HEK293 (cell line): ENCODE data around the gene EXD3.

Experiments used
- CTCF ChIA-PET: fragments of 350-600 bp; formaldehyde crosslinking; extraction: SDS; loops from one replicate; lab custom pipeline; 2021; ENCODE audit warnings: antibody characterized with exemption; lab: Yijun Ruan, JAX
- POLR2A ChIA-PET: fragments of 300-600 bp; formaldehyde crosslinking; extraction: SDS; loops from one replicate; lab custom pipeline; 2020; ENCODE audit warnings: antibody characterized with exemption, inconsistent platforms; lab: Yijun Ruan, JAX
- H3K27ac ChIP-seq: fragments of 200-500 bp; sonication (Bioruptor generic); 2 replicates; pipeline ENCODE4 v1.5.1; 2014; ENCODE audit warnings: low read depth, low read length, control low read depth, inconsistent platforms; ENCODE audit errors: extremely low read depth
- H3K36me3 ChIP-seq, 2 experiments: fragments of 200-500 bp in 1 of 2; sonication (Bioruptor generic) in 1 of 2; 1 replicate in 1 of 2; 2 replicates in 1 of 2; pipeline ENCODE4 v1.5.1; 2014 to 2017; ENCODE audit warnings: inconsistent platforms in 2 of 2, low read length in 2 of 2; ENCODE audit not compliant: control insufficient read depth in 2 of 2, insufficient read depth in 1 of 2
- H3K4me1 ChIP-seq: fragments of 200-500 bp; sonication (Bioruptor generic); 2 replicates; pipeline ENCODE4 v1.5.1; 2014; ENCODE audit warnings: mild to moderate bottlenecking, low read length, inconsistent platforms; ENCODE audit not compliant: control insufficient read depth, insufficient read depth
- H3K4me3 ChIP-seq: 2 replicates; pipeline ENCODE4 v1.5.1; 2011; ENCODE audit warnings: low read depth, mild to moderate bottlenecking, control low read depth, low read length, moderate library complexity
- H3K9me3 ChIP-seq: fragments of 200-500 bp; sonication (Bioruptor generic); 2 replicates; pipeline ENCODE4 v1.5.1; 2014; ENCODE audit warnings: low read depth, low read length, inconsistent platforms; ENCODE audit not compliant: control insufficient read depth, insufficient read depth
- AEBP2 ChIP-seq: fragments of 450-650 bp; formaldehyde crosslinking; IDR thresholded peaks from 2 replicates; pipeline ENCODE4 v1.5.1; 2016; ENCODE audit warnings: missing biosample characterization, missing genetic modification characterization, borderline replicate concordance
- BCL6B ChIP-seq: fragments of 450-650 bp; formaldehyde crosslinking; IDR thresholded peaks from 2 replicates; pipeline ENCODE4 v1.5.1; 2017; ENCODE audit warnings: missing biosample characterization, missing genetic modification characterization
- GFI1B ChIP-seq: fragments of 450-650 bp; formaldehyde crosslinking; IDR thresholded peaks from 2 replicates; pipeline ENCODE4 v1.5.1; 2016; ENCODE audit warnings: missing biosample characterization, missing genetic modification characterization
- GLI4 ChIP-seq: fragments of 450-650 bp; formaldehyde crosslinking; IDR thresholded peaks from 2 replicates; pipeline ENCODE4 v1.5.1; 2016; ENCODE audit warnings: missing biosample characterization, missing genetic modification characterization
- HOXA7 ChIP-seq: sonication (generic); formaldehyde crosslinking; IDR thresholded peaks from 2 replicates; pipeline ENCODE4 v1.8.1; 2022; ENCODE audit warnings: missing genetic modification reagents, borderline replicate concordance
- HOXC10 ChIP-seq: sonication (generic); formaldehyde crosslinking; IDR thresholded peaks from 2 replicates; pipeline ENCODE4 v1.8.1; 2023; ENCODE audit warnings: mild to moderate bottlenecking, missing genetic modification reagents
- KLF1 ChIP-seq: fragments of 450-650 bp; formaldehyde crosslinking; IDR thresholded peaks from 2 replicates; pipeline ENCODE4 v1.5.1; 2016; ENCODE audit warnings: missing biosample characterization, missing genetic modification characterization
- MEIS1 ChIP-seq: sonication (generic); formaldehyde crosslinking; IDR thresholded peaks from 2 replicates; pipeline ENCODE4 v1.8.1; 2022; ENCODE audit warnings: missing genetic modification reagents, mild to moderate bottlenecking, borderline replicate concordance
- SCRT1 ChIP-seq: fragments of 450-650 bp; formaldehyde crosslinking; IDR thresholded peaks from 2 replicates; pipeline ENCODE4 v1.5.1; 2016; ENCODE audit warnings: missing biosample characterization, missing genetic modification characterization, borderline replicate concordance
- SCRT2 ChIP-seq: fragments of 450-650 bp; formaldehyde crosslinking; IDR thresholded peaks from 2 replicates; pipeline ENCODE4 v1.5.1; 2016; ENCODE audit warnings: missing biosample characterization, missing genetic modification characterization
- TRIM28 ChIP-seq: IDR thresholded peaks from 2 replicates; pipeline ENCODE4 v1.6.1; 2011; ENCODE audit warnings: low read length, control low read depth, borderline replicate concordance
- ZBTB11 ChIP-seq: fragments of 450-650 bp; formaldehyde crosslinking; conservative IDR thresholded peaks from 2 replicates; pipeline ENCODE4 v1.5.1; 2016; ENCODE audit warnings: low read depth, missing biosample characterization, missing genetic modification characterization
- ZBTB44 ChIP-seq: fragments of 450-650 bp; IDR thresholded peaks from 2 replicates; pipeline ENCODE4 v1.5.1; 2018; ENCODE audit warnings: missing biosample characterization, mild to moderate bottlenecking, missing genetic modification characterization
- ZFP3 ChIP-seq: fragments of 450-650 bp; formaldehyde crosslinking; IDR thresholded peaks from 2 replicates; pipeline ENCODE4 v1.5.1; 2016; ENCODE audit warnings: low read depth, missing biosample characterization, missing genetic modification characterization
- ZNF19 ChIP-seq: fragments of 450-650 bp; formaldehyde crosslinking; IDR thresholded peaks from 2 replicates; pipeline ENCODE4; 2016; ENCODE audit warnings: missing biosample characterization, missing genetic modification characterization, low read depth
- ZNF214 ChIP-seq: fragments of 450-650 bp; formaldehyde crosslinking; IDR thresholded peaks from 2 replicates; pipeline ENCODE4 v1.5.1; 2017; ENCODE audit warnings: missing biosample characterization, mild to moderate bottlenecking, missing genetic modification characterization, borderline replicate concordance
- ZNF24 ChIP-seq: fragments of 450-650 bp; formaldehyde crosslinking; IDR thresholded peaks from 2 replicates; pipeline ENCODE4 v1.5.1; 2016; ENCODE audit warnings: missing biosample characterization, missing genetic modification characterization
- ZNF274 ChIP-seq, 2 experiments: fragments of 200-500 bp in 1 of 2; fragments of 450-650 bp in 1 of 2; sonication (Bioruptor generic) in 1 of 2; formaldehyde crosslinking in 1 of 2; IDR thresholded peaks; 2 replicates each; pipeline versions ENCODE4 v1.5.1 to v1.6.1; 2014 to 2016; ENCODE audit warnings: borderline replicate concordance in 1 of 2, inconsistent platforms in 1 of 2, low read length in 1 of 2, missing biosample characterization in 1 of 2, missing genetic modification characterization in 1 of 2
- ZNF341 ChIP-seq: fragments of 450-650 bp; formaldehyde crosslinking; IDR thresholded peaks from 2 replicates; pipeline ENCODE4; 2016; ENCODE audit warnings: low read depth, missing biosample characterization, missing genetic modification characterization
- ZNF350 ChIP-seq: fragments of 450-650 bp; formaldehyde crosslinking; IDR thresholded peaks from 2 replicates; pipeline ENCODE4 v1.5.0; 2017; ENCODE audit warnings: missing biosample characterization, mild to moderate bottlenecking, missing genetic modification characterization
- ZNF354C ChIP-seq: fragments of 450-650 bp; formaldehyde crosslinking; IDR thresholded peaks from 2 replicates; pipeline ENCODE4 v1.5.1; 2016; ENCODE audit warnings: missing biosample characterization, missing genetic modification characterization, low read depth, borderline replicate concordance
- ZNF48 ChIP-seq: fragments of 450-650 bp; formaldehyde crosslinking; IDR thresholded peaks from 2 replicates; pipeline ENCODE4 v1.5.1; 2016; ENCODE audit warnings: missing biosample characterization, missing genetic modification characterization
- ZNF596 ChIP-seq: fragments of 450-650 bp; IDR thresholded peaks from 2 replicates; pipeline ENCODE4 v1.5.0; 2018; ENCODE audit warnings: missing biosample characterization, mild to moderate bottlenecking, missing genetic modification characterization, moderate library complexity
- ZNF623 ChIP-seq: fragments of 450-650 bp; formaldehyde crosslinking; IDR thresholded peaks from 2 replicates; pipeline ENCODE4 v1.5.1; 2016; ENCODE audit warnings: missing biosample characterization, missing genetic modification characterization
- ZNF624 ChIP-seq: fragments of 450-650 bp; formaldehyde crosslinking; IDR thresholded peaks from 2 replicates; pipeline ENCODE4 v1.5.1; 2017; ENCODE audit warnings: missing biosample characterization, missing genetic modification characterization
- ZNF664 ChIP-seq: fragments of 450-650 bp; formaldehyde crosslinking; IDR thresholded peaks from 2 replicates; pipeline ENCODE4 v1.5.1; 2016; ENCODE audit warnings: missing biosample characterization, missing genetic modification characterization
- ZNF701 ChIP-seq: fragments of 450-650 bp; formaldehyde crosslinking; IDR thresholded peaks from 2 replicates; pipeline ENCODE4 v1.5.1; 2016; ENCODE audit warnings: missing biosample characterization, missing genetic modification characterization
- ZNF704 ChIP-seq: fragments of 450-650 bp; formaldehyde crosslinking; IDR thresholded peaks from 2 replicates; pipeline ENCODE4 v1.5.1; 2016; ENCODE audit warnings: missing biosample characterization, missing genetic modification characterization
- ZNF791 ChIP-seq: fragments of 450-650 bp; formaldehyde crosslinking; IDR thresholded peaks from 2 replicates; pipeline ENCODE4 v1.5.1; 2016; ENCODE audit warnings: missing biosample characterization, missing genetic modification characterization
- ZNF792 ChIP-seq: fragments of 450-650 bp; formaldehyde crosslinking; IDR thresholded peaks from 2 replicates; pipeline ENCODE4 v1.5.1; 2016; ENCODE audit warnings: missing biosample characterization, missing genetic modification characterization
- ZSCAN23 ChIP-seq: fragments of 450-650 bp; formaldehyde crosslinking; IDR thresholded peaks from 2 replicates; pipeline ENCODE4 v1.5.1; 2016; ENCODE audit warnings: missing biosample characterization, missing genetic modification characterization

Gene EXD3

GRCh38 chr9:137445930-137446431 lies 23.0 kb upstream of the EXD3 start:
- POLR2A ChIA-PET: interaction anchor here (0.6 to 1.7 kb wide), 4 partner anchors 13 to 159 kb away, joined by 3 to 7 read pairs (median 4); partner anchors contain the start of genes EXD3, NOXA1 and NSMF
- no peak overlapping the region for H3K27ac ChIP-seq
- no peaks in the 10 kb centered on the region for H3K4me1 ChIP-seq
- peaks cover 0 to 18% of the 10 kb centered on the region in 2 experiments; a peak in 2 of 3 replicates for H3K36me3 ChIP-seq
- no peaks in the 10 kb centered on the region for H3K9me3 ChIP-seq
- H3K4me3 ChIP-seq: no peak overlapping the region
- CTCF ChIA-PET: interaction anchor here (0.5 to 4.2 kb wide), 21 partner anchors 8 to 570 kb away, joined by 3 to 19 read pairs (median 4); partner anchors contain the start of genes EXD3 and NOXA1
- TF ChIP-seq KLF1 (tag by site-specific recombination): 0 out of 2 replicates have a peak, but pooled peaks have one; percentile 24
- no peak for TF ChIP-seq ZNF792
- TF ChIP-seq GLI4: no peak
- no peak for TF ChIP-seq ZNF701 (tag by site-specific recombination)
- no peak for TF ChIP-seq ZNF596 (tag by site-specific recombination)
- no peak for TF ChIP-seq HOXC10 (CRISPR knock-in tag)
- no peak for TF ChIP-seq ZNF350 (tag by site-specific recombination)
- TF ChIP-seq ZBTB44 (tag by site-specific recombination): no peak
- TF ChIP-seq ZNF48 (tag by site-specific recombination): no peak
- no peak for TF ChIP-seq ZNF704
- no peak for TF ChIP-seq ZNF623 (tag by site-specific recombination)
- no peak for TF ChIP-seq MEIS1 (CRISPR knock-in tag)
- no peak for TF ChIP-seq TRIM28
- no peak for TF ChIP-seq ZNF24
- TF ChIP-seq ZNF19 (tag by site-specific recombination): no peak
- no peak for TF ChIP-seq ZNF341 (tag by site-specific recombination)
- no peak for TF ChIP-seq ZNF664 (tag by site-specific recombination)
- no peak for TF ChIP-seq ZNF214 (tag by site-specific recombination)
- TF ChIP-seq AEBP2: no peak
- no peak for TF ChIP-seq ZNF624
- TF ChIP-seq ZFP3: no peak
- no peak for TF ChIP-seq ZBTB11 (tag by site-specific recombination)
- no peak for TF ChIP-seq GFI1B (tag by site-specific recombination)
- TF ChIP-seq SCRT1 (tag by site-specific recombination): peak; percentile 94
- no peak for TF ChIP-seq ZNF274 (IDR thresholded peaks at IDR 0.05; ENCODE audit: low read length)
- TF ChIP-seq ZNF274 (tag by site-specific recombination; IDR thresholded peaks at IDR 0.05; ENCODE audit: borderline replicate concordance): no peak
- TF ChIP-seq ZSCAN23 (tag by site-specific recombination): no peak
- TF ChIP-seq SCRT2 (tag by site-specific recombination): peak; percentile 97
- no peak for TF ChIP-seq BCL6B (tag by site-specific recombination)
- no peak for TF ChIP-seq ZNF354C (tag by site-specific recombination)
- no peak for TF ChIP-seq ZNF791 (tag by site-specific recombination)
- no peak for TF ChIP-seq HOXA7 (CRISPR knock-in tag)
